Esophagus muscularis mucosa (tissue), 3 donors: Measurements from ENCODE around the gene RASL11A.

Experiments
- CTCF ChIP-seq, 3 experiments: fragments of 200-600 bp in 2 of 3; fragments of 450-650 bp in 1 of 3; sonication (generic) in 2 of 3; IDR thresholded peaks; one replicate each; pipeline ENCODE4 v1.5.1; 2017 to 2019; ENCODE audit warnings: antibody characterized with exemption in 3 of 3, mild to moderate bottlenecking in 2 of 3, moderate library complexity in 1 of 3
- POLR2A ChIP-seq: fragments of 450-650 bp; IDR thresholded peaks from one replicate; pipeline ENCODE4 v1.6.1; 2017; ENCODE audit warnings: antibody characterized with exemption, moderate library complexity, mild to moderate bottlenecking, low read depth

GRCh38 chr13:27288392-27288791 is 17.8 kb downstream of the RASL11A start:
- TF ChIP-seq CTCF (IDR thresholded peaks at IDR 0.05) (no peak), POLR2A (no peak)
